Hepatocyte (in vitro differentiated cells): ENCODE measurements around the gene MACC1.

Experiments used
- EZH2 ChIP-seq: fragments of 200-600 bp; sonication (generic); IDR thresholded peaks from 2 replicates; pipeline ENCODE4 v1.6.1; 2016; ENCODE audit warnings: antibody characterized with exemption, mild to moderate bottlenecking, borderline replicate concordance
- EZH2phosphoT487 ChIP-seq: fragments of 200-600 bp; sonication (generic); IDR thresholded peaks from one replicate; pipeline ENCODE4 v1.6.1; 2018; ENCODE audit warnings: antibody characterized with exemption, mild to moderate bottlenecking, low read depth, moderate library complexity; ENCODE audit not compliant: unreplicated experiment, severe bottlenecking
- TF ChIP-seq, protein P1 (sequence below): fragments of 200-600 bp; sonication (generic); IDR thresholded peaks from 2 replicates; pipeline ENCODE4 v1.5.1; 2016; ENCODE audit warnings: antibody characterized with exemption, mild to moderate bottlenecking; ENCODE audit not compliant: poor library complexity

DNA sequence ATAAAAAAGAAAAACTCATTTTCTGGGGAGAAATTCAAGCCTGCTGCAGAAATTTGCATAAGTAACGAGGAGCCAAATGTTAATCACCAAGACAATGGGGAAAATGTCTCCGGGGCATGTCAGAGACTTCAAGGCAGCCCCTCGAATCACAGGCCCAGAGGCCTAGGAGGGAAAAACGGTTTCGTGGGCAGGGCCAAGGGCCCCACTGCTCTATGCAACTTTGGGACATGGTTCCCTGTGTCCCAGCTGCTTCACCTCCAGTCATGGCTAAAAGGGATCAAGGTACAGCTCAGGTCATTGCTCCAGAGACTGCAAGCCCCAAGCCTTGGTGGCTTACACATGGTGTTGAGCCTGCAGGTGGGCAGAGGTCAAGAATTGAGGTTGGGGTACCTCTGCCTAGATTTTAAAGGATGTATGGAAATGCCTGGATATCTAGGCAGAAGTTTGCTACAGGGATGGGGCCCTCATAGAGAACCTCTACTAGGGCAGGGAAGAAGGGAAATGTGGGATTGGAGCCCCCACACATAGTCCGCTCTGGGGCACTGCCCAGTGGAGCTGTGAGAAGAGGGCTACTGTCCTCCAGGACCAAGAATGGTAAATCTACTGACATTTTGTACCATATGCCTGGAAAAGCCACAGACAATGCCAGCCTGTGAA lies 8.4 kb downstream of the MACC1 start:
- TF ChIP-seq, protein P1, sequence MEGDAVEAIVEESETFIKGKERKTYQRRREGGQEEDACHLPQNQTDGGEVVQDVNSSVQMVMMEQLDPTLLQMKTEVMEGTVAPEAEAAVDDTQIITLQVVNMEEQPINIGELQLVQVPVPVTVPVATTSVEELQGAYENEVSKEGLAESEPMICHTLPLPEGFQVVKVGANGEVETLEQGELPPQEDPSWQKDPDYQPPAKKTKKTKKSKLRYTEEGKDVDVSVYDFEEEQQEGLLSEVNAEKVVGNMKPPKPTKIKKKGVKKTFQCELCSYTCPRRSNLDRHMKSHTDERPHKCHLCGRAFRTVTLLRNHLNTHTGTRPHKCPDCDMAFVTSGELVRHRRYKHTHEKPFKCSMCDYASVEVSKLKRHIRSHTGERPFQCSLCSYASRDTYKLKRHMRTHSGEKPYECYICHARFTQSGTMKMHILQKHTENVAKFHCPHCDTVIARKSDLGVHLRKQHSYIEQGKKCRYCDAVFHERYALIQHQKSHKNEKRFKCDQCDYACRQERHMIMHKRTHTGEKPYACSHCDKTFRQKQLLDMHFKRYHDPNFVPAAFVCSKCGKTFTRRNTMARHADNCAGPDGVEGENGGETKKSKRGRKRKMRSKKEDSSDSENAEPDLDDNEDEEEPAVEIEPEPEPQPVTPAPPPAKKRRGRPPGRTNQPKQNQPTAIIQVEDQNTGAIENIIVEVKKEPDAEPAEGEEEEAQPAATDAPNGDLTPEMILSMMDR: no peak
- TF ChIP-seq EZH2: no peak
- TF ChIP-seq EZH2phosphoT487: no peak
